Measurements from ENCODE around the gene TGM6. TPM values are rescaled to one million over a fixed set of nuclear protein-coding genes. Genes with fewer than 3 reads are reported as not detected.

Gene TGM6
- total and polyA plus RNA-seq, 9 donors, result not detected

- Histone ChIP-seq H3K27ac (no peak overlapping the region), H3K4me1 (ENCODE audit: insufficient read depth) (no peaks in the 10 kb centered on the region), H3K4me3 (no peak overlapping the region), H3K27me3 (no peaks in the 10 kb centered on the region), H3K9me3 (no peaks in the 10 kb centered on the region), H3K36me3 (no peaks in the 10 kb centered on the region)
- DNase-seq, result no peak
- 80 to 86% (median 81%) methylated on average over 3 of the region's 3 CpGs for WGBS, 3 donors
- intact Hi-C loops (cut with DNase I), result no loop called here
- TF ChIP-seq EP300 (IDR thresholded peaks at IDR 0.05) (no peak), POLR2A (IDR thresholded peaks at IDR 0.05) (no peak)
- TF ChIP-seq, protein P1, sequence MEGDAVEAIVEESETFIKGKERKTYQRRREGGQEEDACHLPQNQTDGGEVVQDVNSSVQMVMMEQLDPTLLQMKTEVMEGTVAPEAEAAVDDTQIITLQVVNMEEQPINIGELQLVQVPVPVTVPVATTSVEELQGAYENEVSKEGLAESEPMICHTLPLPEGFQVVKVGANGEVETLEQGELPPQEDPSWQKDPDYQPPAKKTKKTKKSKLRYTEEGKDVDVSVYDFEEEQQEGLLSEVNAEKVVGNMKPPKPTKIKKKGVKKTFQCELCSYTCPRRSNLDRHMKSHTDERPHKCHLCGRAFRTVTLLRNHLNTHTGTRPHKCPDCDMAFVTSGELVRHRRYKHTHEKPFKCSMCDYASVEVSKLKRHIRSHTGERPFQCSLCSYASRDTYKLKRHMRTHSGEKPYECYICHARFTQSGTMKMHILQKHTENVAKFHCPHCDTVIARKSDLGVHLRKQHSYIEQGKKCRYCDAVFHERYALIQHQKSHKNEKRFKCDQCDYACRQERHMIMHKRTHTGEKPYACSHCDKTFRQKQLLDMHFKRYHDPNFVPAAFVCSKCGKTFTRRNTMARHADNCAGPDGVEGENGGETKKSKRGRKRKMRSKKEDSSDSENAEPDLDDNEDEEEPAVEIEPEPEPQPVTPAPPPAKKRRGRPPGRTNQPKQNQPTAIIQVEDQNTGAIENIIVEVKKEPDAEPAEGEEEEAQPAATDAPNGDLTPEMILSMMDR (IDR thresholded peaks at IDR 0.05), result no peak
Measured at GRCh38 chr20:2453792-2454191, 73.1 kb downstream of the TGM6 start.

- Histone ChIP-seq H3K4me1 (ENCODE audit: insufficient read depth) (no peaks in the 10 kb centered on the region), H3K36me3 (no peaks in the 10 kb centered on the region), H3K4me3 (no peak overlapping the region), H3K9me3 (no peaks in the 10 kb centered on the region), H3K27ac (no peak overlapping the region), H3K27me3 (no peaks in the 10 kb centered on the region)
- no peak for TF ChIP-seq POLR2A (IDR thresholded peaks at IDR 0.05)
- TF ChIP-seq, protein P1 (IDR thresholded peaks at IDR 0.05), result no peak
- TF ChIP-seq EP300 (IDR thresholded peaks at IDR 0.05), result no peak
- intact Hi-C loops (cut with DNase I), result no loop called here
- WGBS, 3 donors, result 63 to 69% (median 66%) methylated on average over 2 of the region's 2 CpGs
- no peak for DNase-seq
Measured at GRCh38 chr20:2455771-2456497, 75.2 kb downstream of the TGM6 start.

- Histone ChIP-seq H3K4me1 (ENCODE audit: insufficient read depth) (no peaks in the 10 kb centered on the region), H3K27ac (no peak overlapping the region), H3K36me3 (no peaks in the 10 kb centered on the region), H3K9me3 (no peaks in the 10 kb centered on the region), H3K27me3 (no peaks in the 10 kb centered on the region), H3K4me3 (no peak overlapping the region)
- DNase-seq, result no peak
- 85 to 88% (median 88%) methylated on average over 3 of the region's 3 CpGs for WGBS, 3 donors
- intact Hi-C loops (cut with DNase I), result no loop called here
- no peak for TF ChIP-seq EP300 (IDR thresholded peaks at IDR 0.05)
- TF ChIP-seq, protein P1 (IDR thresholded peaks at IDR 0.05), result no peak
Measured at GRCh38 chr20:2458919-2459499, 78.3 kb downstream of the TGM6 start.

DNA sequence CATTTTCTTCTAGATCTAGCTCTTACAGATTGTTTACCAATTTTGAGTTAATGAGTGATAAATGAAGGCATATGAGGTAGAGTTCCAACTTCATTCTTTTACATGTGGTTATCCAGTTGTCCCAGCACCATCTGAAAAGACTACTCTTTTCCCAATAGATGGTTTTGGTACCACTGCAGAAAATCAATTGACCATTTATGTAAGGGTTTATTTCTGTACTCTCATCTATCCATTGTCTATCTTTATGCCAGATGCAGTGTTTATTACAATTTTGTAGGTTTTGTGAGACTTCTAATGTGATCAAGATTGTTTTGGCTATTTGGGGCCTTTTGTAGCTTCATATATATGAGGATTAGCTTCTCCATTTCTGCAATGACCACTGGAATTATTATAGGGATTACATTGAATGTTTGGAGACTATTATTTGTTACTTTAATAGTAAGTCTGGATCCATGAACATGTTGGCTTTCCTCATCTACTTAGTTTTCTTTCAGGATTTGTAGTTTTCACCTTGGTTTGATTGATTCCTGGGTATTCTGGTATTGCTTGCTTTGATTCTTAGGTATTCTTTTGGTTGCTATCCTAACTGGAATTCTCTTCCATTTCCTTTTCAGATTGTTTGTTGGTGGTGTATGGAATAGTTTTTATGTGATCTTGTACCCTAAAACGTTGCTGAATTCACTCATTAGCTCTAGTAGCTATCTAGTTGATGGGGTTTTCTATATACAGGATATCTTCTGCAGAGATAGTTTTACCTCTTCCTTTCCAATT lies 79.5 kb downstream of the TGM6 start:
- H3K4me3 ChIP-seq, result no peak overlapping the region
- H3K9me3 ChIP-seq, result no peaks in the 10 kb centered on the region
- no peak overlapping the region for H3K27ac ChIP-seq
- H3K36me3 ChIP-seq, result no peaks in the 10 kb centered on the region
- WGBS, 3 donors, result 52 to 56% (median 53%) methylated on average over 1 of the region's 1 CpG
- H3K27me3 ChIP-seq, result no peaks in the 10 kb centered on the region
- no peaks in the 10 kb centered on the region for H3K4me1 ChIP-seq (ENCODE audit: insufficient read depth)
- no peak for DNase-seq
- intact Hi-C loops (cut with DNase I), result loop anchor here in 1 of 4 donors (10.0 kb wide), 1 partner anchor 685 kb away; no protein-coding TSS in a partner anchor
- TF ChIP-seq POLR2A (IDR thresholded peaks at IDR 0.05), result no peak
- no peak for TF ChIP-seq EP300 (IDR thresholded peaks at IDR 0.05)
- TF ChIP-seq, protein P1 (IDR thresholded peaks at IDR 0.05), result no peak
